B cell (primary cell): Measurements from ENCODE around the gene PANK2. TPM values are rescaled to one million over a fixed set of nuclear protein-coding genes. Genes with fewer than 3 reads are reported as not detected.

ENCODE experiments used
- ATAC-seq: fragments of 200-7000 bp; cut with Tn5 transposase; one replicate; pipeline ENCODE4 v1.10.0; 2021; ENCODE audit warnings: low read depth, mild to moderate bottlenecking, moderate number of reproducible peaks, moderate library complexity
- CTCF ChIA-PET: fragments of 350-600 bp; sonication (Branson Sonifier 250); formaldehyde crosslinking; loops from one replicate; lab custom pipeline; 2021; ENCODE audit warnings: antibody characterized with exemption, inconsistent platforms; lab: Charles Lee
- POLR2A ChIA-PET: fragments of 350-600 bp; sonication (Branson Sonifier 250); formaldehyde crosslinking; loops from one replicate; lab custom pipeline; 2021; ENCODE audit warnings: antibody characterized with exemption; lab: Charles Lee
- DNase-seq: peaks from one replicate; pipeline ENCODE4 v3.0.0; 2013
- H2AFZ ChIP-seq: 2 replicates; pipeline ENCODE4 v1.6.1; 2012; ENCODE audit warnings: mild to moderate bottlenecking, low read depth, low read length; ENCODE audit not compliant: insufficient read depth, poor library complexity, severe bottlenecking
- H3K27ac ChIP-seq, 2 donors: 1 replicate in 1 of 2; 2 replicates in 1 of 2; pipeline ENCODE4 v1.5.1; 2012 to 2013; ENCODE audit warnings: low read length in 2 of 2, mild to moderate bottlenecking in 2 of 2, moderate library complexity in 1 of 2
- H3K27me3 ChIP-seq, 4 experiments: fragments of 200-600 bp in 1 of 4; sonication (generic) in 1 of 4; replicated peaks in 1 of 4; 1 replicate in 2 of 4; 2 replicates in 2 of 4; pipeline versions ENCODE4 v1.6.1 to v1.7.0; 2013 to 2016; ENCODE audit warnings: low read length in 3 of 4, mild to moderate bottlenecking in 2 of 4, mixed read lengths in 1 of 4, moderate library complexity in 1 of 4; ENCODE audit not compliant: insufficient read depth in 4 of 4, control insufficient read depth in 3 of 4; ENCODE audit errors: control extremely low read depth in 1 of 4
- H3K36me3 ChIP-seq, 2 experiments: replicated peaks in 1 of 2; 1 replicate in 1 of 2; 2 replicates in 1 of 2; pipeline versions ENCODE4 v1.6.1 to v1.7.1; 2013; ENCODE audit warnings: low read length in 1 of 2; ENCODE audit not compliant: insufficient read depth in 2 of 2, control insufficient read depth in 1 of 2; ENCODE audit errors: control extremely low read depth in 1 of 2, extremely low read depth in 1 of 2
- H3K4me1 ChIP-seq, 2 donors: fragments of 200-600 bp in 1 of 2; sonication (generic) in 1 of 2; 1 replicate in 1 of 2; 2 replicates in 1 of 2; pipeline versions ENCODE4 v1.5.1 to v1.6.1; 2013 to 2017; ENCODE audit warnings: low read length in 2 of 2; ENCODE audit not compliant: control insufficient read depth in 2 of 2, insufficient read depth in 2 of 2
- H3K4me2 ChIP-seq: replicated peaks from 2 replicates; pipeline ENCODE3; 2012; ENCODE audit warnings: mild to moderate bottlenecking, low read depth, low read length; ENCODE audit not compliant: poor library complexity, severe bottlenecking
- H3K4me3 ChIP-seq, 5 experiments: fragments of 200-600 bp in 1 of 5; sonication (generic) in 1 of 5; 1 replicate in 3 of 5; 2 replicates in 2 of 5; pipeline versions ENCODE4 v1.5.1 to v1.7.0; 2011 to 2016; ENCODE audit warnings: low read length in 4 of 5, mild to moderate bottlenecking in 4 of 5, low read depth in 2 of 5, control low read depth in 1 of 5, moderate library complexity in 1 of 5; ENCODE audit not compliant: insufficient read depth in 1 of 5; ENCODE audit errors: control extremely low read depth in 1 of 5, extremely low read depth in 1 of 5
- H3K79me2 ChIP-seq: fragments of 200-600 bp; sonication (generic); one replicate; pipeline ENCODE4 v1.6.0; 2016; ENCODE audit warnings: low read length; ENCODE audit not compliant: control insufficient read depth, insufficient read depth
- H3K9ac ChIP-seq: fragments of 200-600 bp; sonication (generic); 2 replicates; pipeline ENCODE4 v1.6.1; 2017; ENCODE audit warnings: mild to moderate bottlenecking, low read length, moderate library complexity
- H3K9me3 ChIP-seq, 3 donors: one replicate each; pipeline versions ENCODE4 v1.6.1 to v1.7.1; 2013; ENCODE audit warnings: low read length in 2 of 3; ENCODE audit not compliant: control insufficient read depth in 2 of 3, insufficient read depth in 1 of 3; ENCODE audit errors: control extremely low read depth in 1 of 3
- H4K20me1 ChIP-seq: 2 replicates; pipeline ENCODE4 v1.6.0; 2012; ENCODE audit warnings: mild to moderate bottlenecking, low read length; ENCODE audit not compliant: insufficient read depth, control insufficient read depth, poor library complexity, severe bottlenecking
- H3K27ac Mint-ChIP-seq: one replicate; pipeline ENCODE4 v1.8.0; 2021; ENCODE audit warnings: mixed read lengths
- H3K27me3 Mint-ChIP-seq: one replicate; pipeline ENCODE4 v1.8.0; 2021; ENCODE audit warnings: mixed read lengths
- H3K4me1 Mint-ChIP-seq: one replicate; pipeline ENCODE4 v1.8.0; 2021; ENCODE audit warnings: mixed read lengths
- H3K4me3 Mint-ChIP-seq: one replicate; pipeline ENCODE4 v1.8.0; 2021; ENCODE audit warnings: mixed read lengths
- H3K9me3 Mint-ChIP-seq: one replicate; pipeline ENCODE4 v1.8.0; 2022; ENCODE audit warnings: mixed read lengths; ENCODE audit not compliant: insufficient read depth
- CTCF ChIP-seq: fragments of 200-600 bp; IDR thresholded peaks from one replicate; pipeline ENCODE4 v1.8.0; 2022; ENCODE audit warnings: antibody characterized with exemption, mild to moderate bottlenecking
- EZH2 ChIP-seq: IDR thresholded peaks from 2 replicates; pipeline ENCODE4 v1.6.1; 2012; ENCODE audit warnings: borderline replicate concordance, low read depth, mild to moderate bottlenecking, moderate library complexity, low read length; ENCODE audit not compliant: insufficient read depth, poor library complexity, severe bottlenecking
- WGBS: methylation state at CpG from one replicate; pipeline ENCODE4 v1.1.5; 2013; ENCODE audit warnings: missing lambda C conversion rate; ENCODE audit not compliant: insufficient coverage; 5-methylcytosine and 5-hydroxymethylcytosine counted together
- intact Hi-C: fragments of 100-400 bp; cut with micrococcal nuclease; formaldehyde crosslinking; loops from one replicate; pipeline ENCODE4 v1.10.0; 2022
- polyA plus RNA-seq: library from polyadenylated mRNA; depleted of rRNA; stranded (reverse); fragments of >200 nt; gene quantifications from 2 replicates; pipeline ENCODE4 v1.2.3, GENCODE V29; 2012
- total RNA-seq, 2 donors: library from RNA; stranded (reverse); fragments of 120-200 nt in 1 of 2; gene quantifications; 1 replicate in 1 of 2; 2 replicates in 1 of 2; pipeline versions ENCODE4 v1.2.3 to v1.2.4, GENCODE V29; 2013 to 2022

The PANK2 gene
- total and polyA plus RNA-seq, 2 donors (not counting 1 experiment from before 2014, with no cell fraction given), result 20.5 to 63.3 TPM

- H3K9me3 Mint-ChIP-seq, result no peaks in the 10 kb centered on the region
- H3K4me2 ChIP-seq, result peak overlapping the region; percentile 88
- peaks cover 42% of the 10 kb centered on the region for H3K79me2 ChIP-seq
- peak overlapping the region; percentile 90 for H3K4me3 Mint-ChIP-seq
- ATAC-seq (no peak), DNase-seq (no peak)
- peak overlapping the region; percentile 78 for H3K9ac ChIP-seq
- 40% methylated on average over 7 of the region's 8 CpGs for WGBS
- no peaks in the 10 kb centered on the region for H3K36me3 ChIP-seq
- no peaks in the 10 kb centered on the region for H3K27me3 ChIP-seq
- peaks cover 13% of the 10 kb centered on the region for H4K20me1 ChIP-seq
- POLR2A ChIA-PET, result interaction anchor here (0.6 to 1.5 kb wide), 3 partner anchors 27 to 79 kb away, joined by 3 read pairs; partner anchors contain the start of genes ADISSP and AP5S1
- no peaks in the 10 kb centered on the region for H3K9me3 ChIP-seq
- H3K27ac Mint-ChIP-seq, result peak overlapping the region; percentile 87
- H3K4me3 ChIP-seq, result peak overlapping the region; percentile 59 to 93 (median 86)
- CTCF ChIA-PET, result interaction anchor here (0.6 to 1.5 kb wide), 2 partner anchors 52 to 60 kb away, joined by 3 to 4 read pairs; no protein-coding TSS in a partner anchor
- H3K4me1 ChIP-seq, result peaks cover 8 to 18% of the 10 kb centered on the region in 2 donors
- H3K4me1 Mint-ChIP-seq, result peaks cover 32% of the 10 kb centered on the region
- intact Hi-C loops, result loop anchor here (2.0 kb wide), 3 partner anchors 51 to 237 kb away; partner anchors contain the start of genes CDC25B and CENPB
- TF ChIP-seq EZH2 (no peak), CTCF (no peak)
- H3K27me3 Mint-ChIP-seq, result no peaks in the 10 kb centered on the region
- H3K27ac ChIP-seq, result peak overlapping the region; percentile 62 to 86
- peak overlapping the region; percentile 87 for H2AFZ ChIP-seq
These were observed 41.7 kb upstream of the PANK2 start for GRCh38 chr20:3847429-3847940.

- ATAC-seq (no peak), DNase-seq (no peak)
- Histone ChIP-seq H4K20me1 (peaks cover 13% of the 10 kb centered on the region), H3K4me1 (peaks cover 8 to 18% of the 10 kb centered on the region in 2 donors), H2AFZ (no peak overlapping the region), H3K4me3 (no peak overlapping the region), H3K9ac (no peak overlapping the region), H3K27ac (no peak overlapping the region), H3K9me3 (no peaks in the 10 kb centered on the region), H3K36me3 (no peaks in the 10 kb centered on the region), H3K27me3 (no peaks in the 10 kb centered on the region), H3K4me2 (no peak overlapping the region), H3K79me2 (peaks cover 44% of the 10 kb centered on the region)
- TF ChIP-seq CTCF (no peak), EZH2 (no peak)
- Mint-ChIP-seq H3K4me1 (peaks cover 32% of the 10 kb centered on the region), H3K27me3 (no peaks in the 10 kb centered on the region), H3K9me3 (no peaks in the 10 kb centered on the region), H3K4me3 (peak overlapping the region; percentile 76), H3K27ac (peak overlapping the region; percentile 53)
- 100% methylated on average over 1 of the region's 1 CpG for WGBS
- ChIA-PET CTCF (interaction anchor here (1.3 kb wide), 1 partner anchor 28 kb away, joined by 4 read pairs; the partner anchor contains the start of gene AP5S1), POLR2A (interaction anchor here (0.6 kb wide), 1 partner anchor 8 kb away, joined by 5 read pairs; no protein-coding TSS in a partner anchor)
- intact Hi-C loops, result no loop called here
These were observed 40.6 kb upstream of the PANK2 start for GRCh38 chr20:3848565-3848964.
